ENCODE measurements around the gene PACRG. TPM values are rescaled to one million over a fixed set of nuclear protein-coding genes. Genes with fewer than 3 reads are reported as not detected.

The PACRG gene
- total RNA-seq, 4 donors from 2014 or later = 0.29 to 1.6 (median 0.61) TPM

GRCh38 chr6:163354085-163354484 lies 626.3 kb downstream of the PACRG start:
- intact Hi-C loops (cut with DNase I; ENCODE audit: low total_unique reads) = no loop called here
- Histone ChIP-seq H3K4me3 (no peak overlapping the region), H3K27ac (peak overlapping the region in 1 of 4 donors; percentile 56), H3K4me1 (peaks cover 9 to 13% of the 10 kb centered on the region in 2 donors), H3K27me3 (no peaks in the 10 kb centered on the region), H3K9me3 (no peaks in the 10 kb centered on the region), H3K36me3 (no peaks in the 10 kb centered on the region)
- DNase-seq (no peak), ATAC-seq (no peak)
- TF ChIP-seq POLR2A (IDR thresholded peaks at IDR 0.05) (no peak), CTCF (IDR thresholded peaks at IDR 0.05 in 4 of 5, conservative IDR thresholded peaks at IDR 0.05 in 1 of 5) (no peak)
- in situ Hi-C loops (cut with MboI; ENCODE audit: low sequenced_read_pairs in 4 of 4) = loop anchor here in 1 of 4 donors (10.0 kb wide), 1 partner anchor 51 kb away; no protein-coding TSS in a partner anchor

- peak in 1 of 2 donors; percentile 23 for ATAC-seq
- no peak for DNase-seq
Measured at GRCh38 chr6:163354761-163355425, 627.1 kb downstream of the PACRG start.

GRCh38 chr6:163355426-163355991 lies 627.7 kb downstream of the PACRG start:
- Histone ChIP-seq H3K9me3 (no peaks in the 10 kb centered on the region), H3K27ac (peak overlapping the region; percentile 36 to 56 (median 52)), H3K27me3 (no peaks in the 10 kb centered on the region), H3K36me3 (no peaks in the 10 kb centered on the region), H3K4me1 (peaks cover 9 to 13% of the 10 kb centered on the region in 2 donors), H3K4me3 (peak overlapping the region in 1 of 4 donors; percentile 36)
- intact Hi-C loops (cut with DNase I; ENCODE audit: low total_unique reads) = no loop called here
- ATAC-seq = peak in 1 of 2 donors; percentile 35
- DNase-seq = no peak
- in situ Hi-C loops (cut with MboI; ENCODE audit: low sequenced_read_pairs in 4 of 4) = loop anchor here in 1 of 4 donors (10.0 kb wide), 1 partner anchor 49 kb away; no protein-coding TSS in a partner anchor
- no peak for TF ChIP-seq CTCF (IDR thresholded peaks at IDR 0.05 in 4 of 5, conservative IDR thresholded peaks at IDR 0.05 in 1 of 5)
- TF ChIP-seq POLR2A (IDR thresholded peaks at IDR 0.05) = no peak

More at GRCh38 chr6:163354761-163355425, 627.1 kb downstream of the PACRG start:
- no peaks in the 10 kb centered on the region for H3K9me3 ChIP-seq
- TF ChIP-seq POLR2A (IDR thresholded peaks at IDR 0.05) (no peak), CTCF (IDR thresholded peaks at IDR 0.05 in 4 of 5, conservative IDR thresholded peaks at IDR 0.05 in 1 of 5) (no peak)
- H3K27me3 ChIP-seq = no peaks in the 10 kb centered on the region
- peaks cover 9 to 13% of the 10 kb centered on the region in 2 donors for H3K4me1 ChIP-seq
- no peaks in the 10 kb centered on the region for H3K36me3 ChIP-seq
- H3K4me3 ChIP-seq = peak overlapping the region in 1 of 4 donors; percentile 36
- in situ Hi-C loops (cut with MboI; ENCODE audit: low sequenced_read_pairs in 4 of 4) = loop anchor here in 1 of 4 donors (10.0 kb wide), 1 partner anchor 50 kb away; no protein-coding TSS in a partner anchor
- H3K27ac ChIP-seq = peak overlapping the region; percentile 4 to 56 (median 40)
- intact Hi-C loops (cut with DNase I; ENCODE audit: low total_unique reads) = no loop called here

- peaks cover 9 to 13% of the 10 kb centered on the region in 2 donors for H3K4me1 ChIP-seq
- H3K27ac ChIP-seq = peak overlapping the region; percentile 36 to 56 (median 52)
- ATAC-seq = peak; percentile 40 to 41
- in situ Hi-C loops (cut with MboI; ENCODE audit: low sequenced_read_pairs in 4 of 4) = loop anchor here in 1 of 4 donors (10.0 kb wide), 1 partner anchor 48 kb away; no protein-coding TSS in a partner anchor
- TF ChIP-seq POLR2A (IDR thresholded peaks at IDR 0.05) (no peak), CTCF (IDR thresholded peaks at IDR 0.05 in 4 of 5, conservative IDR thresholded peaks at IDR 0.05 in 1 of 5) (no peak)
- H3K4me3 ChIP-seq = no peak overlapping the region
- H3K36me3 ChIP-seq = no peaks in the 10 kb centered on the region
- peak in 1 of 2 donors; percentile 56 for DNase-seq
- H3K9me3 ChIP-seq = no peaks in the 10 kb centered on the region
- intact Hi-C loops (cut with DNase I; ENCODE audit: low total_unique reads) = no loop called here
- H3K27me3 ChIP-seq = no peaks in the 10 kb centered on the region
Measured at GRCh38 chr6:163356324-163356723, 628.5 kb downstream of the PACRG start.

Measured in gastrocnemius medialis (tissue), 4 donors.